Activated CD4-positive, alpha-beta T cell treated with anti-CD3 and anti-CD28 coated beads, Interleukin-2, amount 10 ng/mL, durations not matched to agents 7 days and 5 days (primary cell): ENCODE results near the gene LMF2. TPM values are rescaled to one million over a fixed set of nuclear protein-coding genes. Genes with fewer than 3 reads are reported as not detected.
A peak's percentile ranks its signal among the peaks of the same experiment; 100 is the strongest.
"Not testable (repeated sequence)": the region's sequence is repeated elsewhere in the genome, so short reads cannot be mapped to it uniquely, and the experiment has no call there.

Experiments used
- CTCF ChIA-PET: fragments of 350-600 bp; sonication (Branson Sonifier 250); formaldehyde crosslinking; loops from one replicate; lab custom pipeline; 2021; ENCODE audit warnings: antibody characterized with exemption; lab: Charles Lee
- POLR2A ChIA-PET: fragments of 350-600 bp; sonication (Branson Sonifier 250); formaldehyde crosslinking; loops from one replicate; lab custom pipeline; 2021; ENCODE audit warnings: antibody characterized with exemption; lab: Charles Lee
- DNase-seq: peaks from one replicate; pipeline ENCODE4 v3.0.0-alpha.2; 2020
- H3K27ac Mint-ChIP-seq: one replicate; pipeline ENCODE4 v1.8.0; 2021; ENCODE audit warnings: mild to moderate bottlenecking, moderate library complexity, mixed read lengths
- H3K27me3 Mint-ChIP-seq: one replicate; pipeline ENCODE4 v1.8.0; 2021; ENCODE audit warnings: mixed read lengths
- H3K36me3 Mint-ChIP-seq: one replicate; pipeline ENCODE4 v1.8.0; 2021; ENCODE audit warnings: low read depth, mixed read lengths
- H3K4me1 Mint-ChIP-seq: one replicate; pipeline ENCODE4 v1.8.0; 2021; ENCODE audit warnings: mixed read lengths
- H3K4me3 Mint-ChIP-seq: one replicate; pipeline ENCODE4 v1.8.0; 2021; ENCODE audit warnings: mild to moderate bottlenecking, moderate library complexity, mixed read lengths
- H3K9me3 Mint-ChIP-seq: one replicate; pipeline ENCODE4 v1.8.0; 2021; ENCODE audit warnings: mixed read lengths
- total RNA-seq, 2 experiments: library from RNA; stranded (reverse); gene quantifications; one replicate each; pipeline ENCODE4 v1.2.3, GENCODE V29; 2021

Gene LMF2
- total RNA-seq, 2 experiments from 2014 or later = 130 to 139 TPM

DNA sequence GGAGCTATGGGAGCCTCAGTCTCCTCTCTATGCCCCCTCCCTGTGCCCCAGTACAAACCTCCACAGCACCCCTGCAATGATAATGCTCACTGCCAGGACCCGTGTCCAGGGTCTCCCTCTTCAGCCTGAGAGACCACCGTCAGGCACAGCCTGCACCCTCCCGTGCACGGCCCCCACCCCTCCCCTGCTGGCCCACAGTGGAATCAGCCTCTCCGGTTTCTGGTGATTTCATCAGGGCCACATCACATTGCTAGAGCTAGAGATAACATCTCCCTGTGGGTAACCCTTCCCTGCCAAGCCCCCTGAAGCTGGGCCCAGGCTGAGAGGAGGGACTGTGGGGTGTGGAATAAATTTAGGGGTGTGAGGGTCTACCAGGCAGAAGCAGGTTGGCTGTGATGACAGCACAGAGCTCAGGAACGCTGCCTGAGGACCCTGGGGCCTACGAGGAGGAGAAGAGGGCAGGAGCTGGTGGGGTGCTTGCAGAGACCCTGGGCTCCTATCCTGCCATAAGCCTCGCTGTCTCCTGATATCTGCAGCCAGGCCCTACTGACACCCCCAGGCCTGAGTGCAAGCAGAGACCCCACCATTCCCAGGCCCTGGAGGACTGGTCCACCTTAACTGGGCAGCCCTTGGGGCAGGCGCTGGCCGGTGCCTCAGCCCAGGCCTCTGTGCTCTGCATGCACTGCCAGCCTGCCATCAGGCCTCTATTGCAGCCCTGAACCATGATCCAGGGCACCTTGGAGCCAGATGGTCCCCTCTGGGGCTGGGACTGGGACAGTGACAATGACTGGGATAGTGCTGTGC lies 38.2 kb upstream of the LMF2 start, which contains the start of gene KLHDC7B:
KLHDC7B (plus strand) TSS at position 378 of the 804 bp plus-strand sequence; CDS start at position 723, 345 bp downstream.
- DNase-seq = peak; percentile 54
- Mint-ChIP-seq H3K9me3 (peaks cover 3% of the 10 kb centered on the region), H3K36me3 (peaks cover 10% of the 10 kb centered on the region), H3K4me1 (peaks cover 56% of the 10 kb centered on the region), H3K27ac (peak within 1 kb of the TSS; percentile 92), H3K27me3 (no peaks in the 10 kb centered on the region), H3K4me3 (peak within 1 kb of the TSS; percentile 63)
- ChIA-PET CTCF (interaction anchor here (0.9 to 5.0 kb wide), 12 partner anchors 8 to 75 kb away, joined by 3 to 64 read pairs (median 6); partner anchors contain the start of genes SCO2, SYCE3 and TYMP), POLR2A (interaction anchor here (1.2 to 1.6 kb wide), 2 partner anchors 20 to 75 kb away, joined by 3 to 4 read pairs; partner anchors contain the start of gene SCO2)

DNA sequence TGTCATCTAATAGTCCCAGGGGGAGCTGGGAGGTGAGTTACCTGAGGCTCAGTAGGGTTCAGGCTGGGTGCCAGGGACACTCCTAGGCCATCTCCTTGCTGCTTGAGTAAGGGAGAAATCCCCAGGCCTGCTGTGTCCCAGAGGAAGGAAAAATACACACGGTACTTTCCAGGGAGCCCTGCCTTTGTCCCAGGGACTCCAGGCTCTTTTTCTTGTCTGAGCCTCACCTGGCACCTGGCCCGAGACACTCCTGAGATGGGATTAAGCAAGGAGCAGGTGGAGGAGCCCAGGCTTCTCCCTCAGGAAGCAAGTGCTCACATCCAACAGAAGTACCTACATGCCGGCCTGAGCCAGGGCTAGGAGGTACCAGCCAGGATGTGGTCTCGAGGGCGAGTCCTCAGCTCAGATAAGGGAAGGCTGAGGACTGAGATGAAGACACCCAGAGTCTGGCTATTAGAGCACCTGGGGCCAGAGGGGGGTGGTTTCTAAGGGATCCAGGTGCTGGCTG lies 37.3 kb upstream of the LMF2 start:
- DNase-seq = peak; percentile 52
- peak overlapping the region; percentile 62 for H3K4me3 Mint-ChIP-seq
- peaks cover 13% of the 10 kb centered on the region for H3K36me3 Mint-ChIP-seq
- H3K27me3 Mint-ChIP-seq = no peaks in the 10 kb centered on the region
- CTCF ChIA-PET = interaction anchor here (0.9 to 5.0 kb wide), 11 partner anchors 9 to 76 kb away, joined by 3 to 64 read pairs (median 7); partner anchors contain the start of genes SCO2, SYCE3 and TYMP
- H3K9me3 Mint-ChIP-seq = peaks cover 3% of the 10 kb centered on the region
- POLR2A ChIA-PET = interaction anchor here (1.6 kb wide), 1 partner anchor 19 kb away, joined by 4 read pairs; the partner anchor contains the start of gene SCO2
- peaks cover 54% of the 10 kb centered on the region for H3K4me1 Mint-ChIP-seq
- peak overlapping the region; percentile 92 for H3K27ac Mint-ChIP-seq

DNA sequence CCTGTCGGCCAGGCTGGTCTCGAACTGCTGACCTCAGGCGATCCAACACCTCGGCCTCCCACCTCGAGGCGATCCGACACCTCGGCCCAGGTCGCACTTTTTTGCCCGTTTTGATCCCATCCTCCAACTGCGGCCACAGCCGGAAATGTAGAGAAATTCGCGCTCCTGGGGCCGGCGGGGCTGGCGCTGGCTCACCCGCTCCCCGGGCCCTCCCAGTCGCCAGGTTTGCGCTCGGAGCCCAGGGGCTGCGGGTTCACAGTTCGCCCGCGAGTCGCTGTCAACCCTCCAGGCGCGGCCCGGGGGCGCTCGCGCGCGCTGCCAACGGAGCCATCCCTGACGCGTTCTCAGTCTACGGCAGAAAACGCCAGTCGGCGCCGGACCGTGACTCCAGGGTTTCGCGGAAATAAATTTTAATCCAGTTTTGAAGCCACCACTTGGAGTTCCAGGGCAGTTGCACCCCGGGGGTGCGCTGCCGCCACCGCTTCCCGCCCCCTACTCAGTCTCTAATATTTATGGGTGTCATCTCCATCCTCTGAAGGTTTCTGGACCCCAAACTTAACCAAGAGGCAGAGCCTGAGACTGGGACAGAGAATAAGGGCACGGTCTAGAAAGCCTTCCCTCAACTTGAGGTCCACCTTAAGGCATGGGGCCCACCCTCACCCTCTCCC lies 36.7 kb upstream of the LMF2 start:
- CTCF ChIA-PET = interaction anchor here (1.4 to 4.6 kb wide), 10 partner anchors 8 to 77 kb away, joined by 3 to 64 read pairs (median 6); partner anchors contain the start of genes SCO2, SYCE3 and TYMP
- H3K27me3 Mint-ChIP-seq = no peaks in the 10 kb centered on the region
- peak overlapping the region; percentile 92 for H3K27ac Mint-ChIP-seq
- H3K36me3 Mint-ChIP-seq = peaks cover 13% of the 10 kb centered on the region
- peak overlapping the region; percentile 62 for H3K4me3 Mint-ChIP-seq
- peaks cover 3% of the 10 kb centered on the region for H3K9me3 Mint-ChIP-seq
- DNase-seq = peak; percentile 86
- peaks cover 58% of the 10 kb centered on the region for H3K4me1 Mint-ChIP-seq
- POLR2A ChIA-PET = interaction anchor here (1.6 kb wide), 1 partner anchor 18 kb away, joined by 4 read pairs; the partner anchor contains the start of gene SCO2

DNA sequence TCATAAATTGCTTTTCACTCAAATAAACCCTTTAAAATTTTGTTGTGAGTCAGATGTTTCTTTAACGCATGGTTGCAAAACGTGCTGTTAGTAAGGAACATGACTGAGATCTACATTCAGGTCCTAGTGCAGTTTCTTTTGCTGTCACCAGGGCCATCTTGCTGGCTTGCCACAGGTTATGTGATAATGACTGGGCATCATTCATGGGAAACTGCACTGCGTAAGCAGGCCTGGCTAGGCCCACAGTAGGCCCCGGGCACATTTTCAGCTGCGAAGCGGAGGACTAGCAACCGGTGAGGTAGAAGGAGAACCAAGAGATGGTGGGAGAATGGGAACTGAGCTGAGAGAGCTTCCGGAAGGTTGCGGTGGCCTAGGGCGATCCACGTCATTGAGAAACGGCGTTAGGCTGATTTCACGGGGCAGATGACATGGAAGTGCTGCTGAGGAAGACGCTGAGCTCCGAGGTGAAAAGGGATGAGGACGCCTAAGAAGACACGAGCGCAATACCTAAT lies 35.0 kb upstream of the LMF2 start:
- ChIA-PET POLR2A (interaction anchor here (1.3 kb wide), 1 partner anchor 78 kb away, joined by 5 read pairs; no protein-coding TSS in a partner anchor), CTCF (interaction anchor here (1.5 kb wide), 1 partner anchor 17 kb away, joined by 4 read pairs; the partner anchor contains the start of gene SCO2)
- H3K27ac Mint-ChIP-seq = peak overlapping the region; percentile 99
- no peak overlapping the region for H3K4me3 Mint-ChIP-seq
- peak; percentile 38 for DNase-seq
- H3K4me1 Mint-ChIP-seq = peaks cover 65% of the 10 kb centered on the region
- H3K9me3 Mint-ChIP-seq = peaks cover 3% of the 10 kb centered on the region
- H3K27me3 Mint-ChIP-seq = no peaks in the 10 kb centered on the region
- peaks cover 18% of the 10 kb centered on the region for H3K36me3 Mint-ChIP-seq

DNA sequence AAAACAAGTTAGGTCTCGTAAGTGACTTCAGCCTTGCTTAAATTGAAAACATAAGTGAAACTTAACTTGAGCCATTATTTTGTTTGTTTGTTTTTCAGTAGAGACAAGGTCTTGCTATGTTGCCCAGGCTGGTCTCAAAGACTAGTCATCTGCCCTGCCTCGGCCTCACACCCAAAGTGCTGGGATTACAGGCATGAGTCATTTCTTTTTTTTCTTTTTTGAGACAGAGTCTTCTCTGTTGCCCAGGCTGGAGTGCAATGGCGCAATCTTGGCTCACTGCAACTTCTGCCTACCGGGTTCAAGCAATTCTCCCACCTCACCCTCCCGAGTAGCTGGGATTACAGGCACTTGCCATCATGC lies 34.1 kb upstream of the LMF2 start:
- POLR2A ChIA-PET = interaction anchor here (1.3 kb wide), 1 partner anchor 79 kb away, joined by 5 read pairs; no protein-coding TSS in a partner anchor
- Mint-ChIP-seq H3K4me1 (peaks cover 70% of the 10 kb centered on the region), H3K27ac (peak overlapping the region; percentile 99), H3K36me3 (peaks cover 19% of the 10 kb centered on the region)
- not testable (repeated sequence) for H3K4me3 Mint-ChIP-seq, H3K9me3 Mint-ChIP-seq, H3K27me3 Mint-ChIP-seq
- peak; percentile 37 for DNase-seq
- CTCF ChIA-PET = interaction anchor here (8.1 kb wide), 1 partner anchor 16 kb away, joined by 63 read pairs; the partner anchor contains the start of gene SCO2

DNA sequence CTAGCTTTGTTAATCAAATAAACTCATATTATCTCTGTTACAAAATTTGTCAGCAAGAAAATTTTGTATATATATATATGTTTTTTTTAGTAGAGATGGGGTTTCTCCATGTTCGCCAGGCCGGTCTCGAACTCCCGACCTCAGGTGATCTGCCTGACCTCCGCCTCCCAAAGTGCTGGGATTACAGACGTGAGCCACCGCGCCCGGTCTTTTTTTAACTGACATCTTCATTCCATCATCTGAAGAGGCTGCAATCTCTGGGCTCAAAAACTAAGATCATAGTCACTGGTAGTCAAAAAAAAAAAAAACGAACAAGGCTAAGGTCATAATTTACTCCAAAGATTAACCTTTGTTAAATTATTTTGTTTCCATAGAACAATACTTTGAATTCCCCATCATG lies 32.9 kb upstream of the LMF2 start:
- Mint-ChIP-seq H3K4me1 (peaks cover 70% of the 10 kb centered on the region), H3K27me3 (no peaks in the 10 kb centered on the region), H3K27ac (peak overlapping the region; percentile 99), H3K9me3 (peaks cover 3% of the 10 kb centered on the region), H3K4me3 (no peak overlapping the region), H3K36me3 (peaks cover 22% of the 10 kb centered on the region)
- DNase-seq = no peak
- ChIA-PET CTCF (interaction anchor here (0.6 to 8.1 kb wide), 6 partner anchors 7 to 80 kb away, joined by 4 to 63 read pairs (median 8); partner anchors contain the start of genes SCO2 and SYCE3), POLR2A (interaction anchor here (0.6 to 2.7 kb wide), 3 partner anchors 11 to 15 kb away, joined by 4 to 15 read pairs (median 10); partner anchors contain the start of genes SCO2 and TYMP)

DNA sequence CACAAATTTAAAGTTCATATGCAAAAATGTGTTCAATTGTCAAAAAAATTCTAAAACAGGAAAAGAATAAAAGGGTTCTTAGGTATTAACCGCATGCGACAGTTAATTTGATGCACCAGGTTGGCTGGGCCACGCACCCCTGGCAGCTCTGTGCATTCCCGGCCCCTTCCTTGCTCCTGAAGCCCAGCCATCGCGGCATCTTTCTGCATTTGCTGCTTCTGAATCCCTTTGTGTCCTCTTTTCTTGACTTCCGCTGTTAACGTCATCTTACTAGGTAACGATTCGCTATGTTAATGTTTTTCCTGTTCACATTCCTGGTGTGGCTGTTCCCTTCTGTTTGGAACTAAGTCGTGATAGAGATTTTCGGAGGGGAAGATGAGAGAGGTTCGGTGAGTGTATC lies 30.3 kb upstream of the LMF2 start:
- CTCF ChIA-PET = interaction anchor here (6.0 to 8.1 kb wide), 2 partner anchors 12 to 26 kb away, joined by 45 to 63 read pairs; partner anchors contain the start of genes SCO2 and SYCE3
- Mint-ChIP-seq H3K27me3 (no peaks in the 10 kb centered on the region), H3K27ac (no peak overlapping the region), H3K9me3 (peaks cover 3% of the 10 kb centered on the region), H3K36me3 (peaks cover 31% of the 10 kb centered on the region), H3K4me3 (no peak overlapping the region), H3K4me1 (peaks cover 80% of the 10 kb centered on the region)
- no peak for DNase-seq
- POLR2A ChIA-PET = no interaction called here

DNA sequence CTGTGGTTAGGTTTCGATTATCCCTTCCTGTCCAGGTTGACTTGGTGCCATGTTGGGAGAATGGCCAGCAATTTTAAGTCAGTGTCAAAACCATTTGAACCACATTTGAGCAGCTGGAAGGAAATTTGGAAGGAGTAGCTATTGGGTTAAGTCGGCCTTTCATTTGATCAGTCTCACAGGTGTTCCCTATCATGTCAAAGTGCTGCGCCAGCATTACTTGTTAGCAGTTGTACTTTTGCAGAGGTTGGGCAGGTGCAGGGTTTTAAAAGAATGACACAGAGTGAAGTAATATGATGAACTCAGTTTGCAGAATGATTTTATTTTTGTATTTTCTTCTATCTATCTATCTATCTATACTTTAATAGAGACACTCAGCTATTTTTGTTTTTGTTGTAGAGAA lies 28.7 kb upstream of the LMF2 start:
- Mint-ChIP-seq H3K36me3 (peaks cover 26% of the 10 kb centered on the region), H3K4me1 (peaks cover 68% of the 10 kb centered on the region), H3K27ac (peak overlapping the region; percentile 94), H3K27me3 (no peaks in the 10 kb centered on the region), H3K4me3 (no peak overlapping the region), H3K9me3 (peaks cover 3% of the 10 kb centered on the region)
- ChIA-PET POLR2A (interaction anchor here (1.4 kb wide), 1 partner anchor 27 kb away, joined by 4 read pairs; the partner anchor contains the start of gene SYCE3), CTCF (interaction anchor here (1.8 to 8.1 kb wide), 3 partner anchors 9 to 27 kb away, joined by 9 to 63 read pairs (median 45); partner anchors contain the start of genes KLHDC7B, SCO2 and SYCE3)
- no peak for DNase-seq

DNA sequence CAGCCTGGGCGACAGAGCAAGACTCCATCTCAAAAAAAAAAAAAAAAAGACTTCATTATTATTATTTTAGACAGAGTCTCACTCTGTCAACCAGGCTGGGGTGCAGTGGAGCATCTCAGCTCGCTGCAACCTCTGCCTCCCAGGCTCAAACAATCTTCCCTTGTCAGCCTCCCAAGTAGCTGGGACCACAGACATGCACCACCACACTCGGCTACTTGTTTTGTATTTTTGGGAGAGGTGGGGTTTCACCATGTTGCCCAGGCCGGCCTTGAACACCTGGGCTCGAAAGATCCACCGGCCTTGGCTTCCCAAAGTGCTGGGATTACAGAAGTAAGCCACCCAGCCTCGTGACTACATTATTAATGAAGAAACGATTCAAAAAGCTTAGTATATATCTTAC lies 27.6 kb upstream of the LMF2 start:
- no peak for DNase-seq
- ChIA-PET CTCF (interaction anchor here (0.6 to 8.1 kb wide), 6 partner anchors 9 to 909 kb away, joined by 3 to 63 read pairs (median 4); partner anchors contain the start of genes KLHDC7B, SCO2 and SYCE3), POLR2A (interaction anchor here (0.6 to 1.4 kb wide), 2 partner anchors 22 to 28 kb away, joined by 4 to 5 read pairs; partner anchors contain the start of gene SYCE3)
- peaks cover 58% of the 10 kb centered on the region for H3K4me1 Mint-ChIP-seq
- no peaks in the 10 kb centered on the region for H3K9me3 Mint-ChIP-seq
- no peaks in the 10 kb centered on the region for H3K27me3 Mint-ChIP-seq
- H3K4me3 Mint-ChIP-seq = no peak overlapping the region
- peak overlapping the region; percentile 72 for H3K27ac Mint-ChIP-seq
- peaks cover 24% of the 10 kb centered on the region for H3K36me3 Mint-ChIP-seq

DNA sequence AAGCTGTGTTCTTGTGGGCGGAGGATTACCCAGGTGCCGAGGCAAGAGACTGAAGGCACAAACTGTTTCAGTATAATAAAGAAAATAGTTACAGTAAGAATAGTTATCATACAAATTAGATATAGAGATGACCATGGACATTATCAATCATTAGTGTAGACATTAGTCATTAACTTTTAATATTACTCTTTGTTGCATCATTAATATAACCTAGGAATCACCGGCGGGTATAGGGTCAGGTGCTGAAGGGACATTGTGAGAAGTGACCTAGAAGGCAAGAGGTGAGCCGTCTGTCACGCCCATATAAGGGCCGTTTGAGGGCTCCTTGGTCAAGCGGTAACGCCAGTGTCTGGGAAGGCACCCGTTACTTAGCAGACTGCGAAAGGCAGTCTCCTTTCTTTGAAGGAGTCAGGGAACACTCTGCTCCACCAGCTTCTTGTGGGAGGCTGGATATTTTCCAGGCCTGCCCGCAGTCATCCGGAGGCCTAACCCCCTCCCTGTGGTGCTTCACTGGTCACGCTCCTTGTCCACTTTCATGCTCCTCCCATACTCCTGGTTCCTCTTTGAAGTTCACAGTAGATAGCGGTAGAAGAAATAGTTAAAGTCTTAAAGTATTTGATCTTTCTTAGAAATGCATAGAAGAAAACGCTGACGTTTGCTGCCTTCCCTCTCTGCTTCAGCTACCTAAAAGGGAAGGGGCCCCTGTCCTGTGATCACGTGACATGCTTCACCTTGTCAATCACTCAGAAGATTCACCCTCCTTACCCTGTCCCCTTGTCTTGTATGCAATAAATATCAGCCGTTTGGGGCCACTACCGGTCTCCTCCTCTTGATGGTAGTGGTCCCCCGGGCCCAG lies 26.6 kb upstream of the LMF2 start:
- POLR2A ChIA-PET, H3K9me3 Mint-ChIP-seq, H3K27me3 Mint-ChIP-seq, DNase-seq: not testable (repeated sequence)
- peaks cover 26% of the 10 kb centered on the region for H3K36me3 Mint-ChIP-seq
- peak overlapping the region; percentile 100 for H3K27ac Mint-ChIP-seq
- CTCF ChIA-PET = interaction anchor here (0.6 to 8.1 kb wide), 5 partner anchors 8 to 87 kb away, joined by 3 to 63 read pairs (median 4); partner anchors contain the start of genes KLHDC7B and SCO2
- peak overlapping the region; percentile 96 for H3K4me3 Mint-ChIP-seq
- peaks cover 49% of the 10 kb centered on the region for H3K4me1 Mint-ChIP-seq
